T-helper 1 cell treated with Interleukin-12 subunit alpha and Interleukin-12 subunit beta and Interleukin-4 antibody, amounts not matched to agents 30 ng/mL and 1 ng/mL, for 36 hours (primary cell): ENCODE measurements around the gene RIOK3. TPM values are rescaled to one million over a fixed set of nuclear protein-coding genes. Genes with fewer than 3 reads are reported as not detected.

Source experiments
- intact Hi-C: fragments of 100-400 bp; cut with micrococcal nuclease; formaldehyde crosslinking; loops from one replicate; pipeline ENCODE4 v1.15.1; 2024
- total RNA-seq: library from RNA; stranded (reverse); gene quantifications from 2 replicates; pipeline ENCODE4 v1.2.3, GENCODE V29; 2022

RIOK3 gene
- total RNA-seq, 1 donor from 2014 or later = 67.9 TPM

DNA sequence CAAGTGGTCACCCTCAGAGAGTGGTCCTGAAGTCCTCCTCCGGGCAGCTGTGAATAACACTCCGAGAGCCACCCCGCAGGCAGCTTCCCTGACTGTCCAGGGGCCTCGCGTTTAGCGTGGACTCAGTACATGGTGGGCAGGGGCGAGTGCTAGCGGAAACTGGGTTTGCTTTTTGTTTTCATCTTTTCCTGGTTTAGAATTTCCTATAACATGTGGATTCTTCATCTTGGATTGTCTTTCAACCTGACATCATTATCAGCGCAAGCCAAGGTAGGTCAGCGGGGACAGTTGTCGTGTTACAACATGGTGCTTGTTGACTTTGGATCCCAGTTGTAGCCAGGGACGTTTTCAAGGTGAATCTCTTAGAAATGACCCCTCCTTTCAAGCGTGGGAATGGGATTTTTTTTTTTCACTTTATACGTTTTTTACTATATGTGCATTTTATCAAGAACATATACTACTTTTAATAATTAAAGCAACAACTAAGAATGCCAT is 71.2 kb downstream of the RIOK3 start:
- intact Hi-C loops = no loop called here

DNA sequence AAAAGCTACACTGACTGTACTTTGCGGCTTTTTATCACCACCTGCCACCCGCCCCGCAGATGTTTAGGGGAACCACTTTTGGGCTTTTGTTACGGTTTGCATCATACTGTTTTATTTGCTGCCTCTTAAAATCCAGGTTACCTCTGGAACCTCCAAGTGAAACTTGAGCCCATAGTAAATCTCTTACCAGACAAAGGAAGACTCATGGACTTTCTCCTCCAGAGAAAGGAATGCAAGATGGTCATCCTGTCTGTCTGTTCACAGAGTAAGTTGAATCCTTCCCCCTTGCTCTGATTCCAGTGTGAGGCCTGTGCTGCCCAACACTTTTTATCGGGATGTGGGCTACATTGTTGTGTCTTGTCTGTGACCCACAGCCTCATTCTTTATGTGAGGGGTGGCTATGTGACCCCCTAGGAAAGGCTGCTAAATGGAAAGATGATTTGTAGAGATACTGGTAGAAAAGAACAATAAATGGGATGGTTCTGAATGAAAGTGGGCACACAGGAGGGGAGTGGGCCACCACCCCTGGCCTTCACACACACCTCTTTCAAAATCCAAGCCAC is 73.5 kb downstream of the RIOK3 start:
- intact Hi-C loops = no loop called here

DNA sequence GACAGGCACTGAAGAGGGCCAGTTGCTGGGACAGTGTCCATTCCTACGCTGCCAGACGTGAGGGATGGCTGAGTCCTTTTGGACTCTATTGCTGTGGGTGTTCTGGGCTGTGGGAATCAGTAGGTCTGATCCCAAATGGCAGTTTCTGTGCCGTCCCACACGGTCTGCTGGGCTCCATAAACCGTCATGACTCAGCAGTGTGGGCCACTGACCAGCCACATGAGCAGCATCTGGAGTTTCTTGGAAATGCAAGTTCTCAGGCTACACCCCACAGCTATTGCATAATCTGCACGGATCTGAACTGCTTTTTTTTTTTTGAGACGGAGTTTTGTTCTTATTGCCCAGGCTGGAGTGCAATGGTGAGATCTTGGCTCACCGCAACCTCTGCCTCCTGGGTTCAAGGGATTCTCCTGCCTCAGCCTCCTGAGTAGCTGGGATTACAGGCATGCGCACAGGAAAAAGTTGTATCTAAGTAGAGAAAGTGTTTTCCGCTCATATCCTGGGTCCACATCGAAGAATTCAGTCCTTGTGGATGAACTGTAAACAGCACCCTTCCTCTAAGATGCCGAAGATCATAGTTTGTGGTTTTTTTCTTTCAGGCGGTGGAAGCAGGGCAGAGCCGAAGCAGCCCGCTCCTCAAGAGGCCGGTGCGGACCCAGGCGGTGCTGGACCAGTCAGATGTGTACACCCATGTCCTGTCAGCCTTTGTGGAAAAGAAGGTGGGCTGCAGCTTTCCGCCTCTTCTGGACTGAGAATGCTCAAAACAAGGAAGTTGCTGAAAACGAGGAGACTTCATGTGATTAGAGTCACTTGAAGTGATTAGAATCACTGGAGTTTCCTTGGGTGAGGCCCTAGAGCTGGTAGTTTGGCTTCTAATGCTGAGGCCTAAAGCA is 75.7 kb downstream of the RIOK3 start:
- intact Hi-C loops = no loop called here

DNA sequence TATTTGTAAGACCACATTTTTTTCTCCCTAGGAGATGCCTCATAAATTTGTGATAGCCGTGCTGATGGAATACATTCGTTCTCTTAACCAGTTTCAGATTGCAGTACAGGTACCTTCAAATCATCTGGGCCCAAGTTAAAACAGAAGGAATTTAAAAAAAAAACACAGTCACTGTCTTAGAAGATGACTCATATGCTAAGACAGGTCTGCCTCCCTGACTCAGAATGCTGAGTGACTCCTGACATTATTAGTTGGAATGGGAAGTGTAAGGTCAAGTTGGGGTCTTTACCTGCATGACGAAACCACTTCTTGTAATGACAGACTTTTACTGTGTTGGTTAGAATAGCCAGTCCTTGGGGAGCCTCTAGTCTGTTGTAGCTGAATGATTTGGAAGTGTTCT is 76.5 kb downstream of the RIOK3 start:
- intact Hi-C loops = no loop called here

DNA sequence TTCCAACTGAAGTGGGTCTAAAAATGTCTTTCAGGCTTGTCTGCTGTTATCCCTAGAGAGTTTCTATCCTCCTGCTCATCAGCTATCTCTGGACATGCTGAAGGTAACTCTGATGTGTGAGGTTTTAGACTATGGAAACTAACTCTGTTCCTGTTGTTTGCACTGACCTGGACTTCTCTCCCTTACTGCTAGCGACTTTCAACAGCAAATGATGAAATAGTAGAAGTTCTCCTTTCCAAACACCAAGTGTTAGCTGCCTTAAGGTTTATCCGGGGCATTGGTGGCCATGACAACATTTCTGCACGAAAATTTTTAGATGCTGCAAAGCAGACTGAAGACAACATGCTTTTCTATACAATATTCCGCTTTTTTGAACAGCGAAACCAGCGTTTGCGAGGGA is 77.1 kb downstream of the RIOK3 start:
- intact Hi-C loops = no loop called here

DNA sequence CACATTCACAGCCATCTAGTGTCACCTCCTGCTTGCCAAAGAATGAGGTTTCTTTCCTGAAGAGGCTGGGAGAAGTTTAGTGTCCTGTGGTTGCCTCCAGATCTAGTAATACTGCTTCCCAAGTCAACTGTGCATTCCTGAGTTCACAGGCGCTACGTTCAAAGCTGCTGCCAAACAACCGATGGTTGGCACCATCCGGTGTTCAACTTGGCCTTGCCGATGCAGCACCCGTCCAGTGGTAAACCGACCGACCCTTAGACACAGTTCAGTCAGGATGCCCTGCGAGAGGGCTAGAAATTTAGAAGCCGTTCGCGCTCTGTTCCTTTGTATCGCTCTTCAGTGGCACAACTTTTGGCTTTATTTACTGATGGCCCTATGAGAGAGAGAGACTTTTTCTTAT is 78.8 kb downstream of the RIOK3 start:
- intact Hi-C loops = no loop called here

Other genes starting within 250 kb of the RIOK3 start
- gene RMC1, start 50.2 kb downstream of the RIOK3 start, total RNA-seq = 59.8 and 63.8 TPM in 2 replicates
- gene NPC1, start 133.2 kb downstream of the RIOK3 start, total RNA-seq = 47.6 and 50.9 TPM in 2 replicates
- gene ANKRD29, start 209.6 kb downstream of the RIOK3 start, total RNA-seq = 0.20 TPM in 1 of 2 replicates, not detected in the other
- gene LAMA3, start 236.2 kb downstream of the RIOK3 start, total RNA-seq = 0.05 TPM in 1 of 2 replicates, not detected in the other